Measurements from ENCODE around the gene CDC25B.
"Not testable (repeated sequence)": the region's sequence is repeated elsewhere in the genome, so short reads cannot be mapped to it uniquely, and the experiment has no call there.

CDC25B gene

DNA sequence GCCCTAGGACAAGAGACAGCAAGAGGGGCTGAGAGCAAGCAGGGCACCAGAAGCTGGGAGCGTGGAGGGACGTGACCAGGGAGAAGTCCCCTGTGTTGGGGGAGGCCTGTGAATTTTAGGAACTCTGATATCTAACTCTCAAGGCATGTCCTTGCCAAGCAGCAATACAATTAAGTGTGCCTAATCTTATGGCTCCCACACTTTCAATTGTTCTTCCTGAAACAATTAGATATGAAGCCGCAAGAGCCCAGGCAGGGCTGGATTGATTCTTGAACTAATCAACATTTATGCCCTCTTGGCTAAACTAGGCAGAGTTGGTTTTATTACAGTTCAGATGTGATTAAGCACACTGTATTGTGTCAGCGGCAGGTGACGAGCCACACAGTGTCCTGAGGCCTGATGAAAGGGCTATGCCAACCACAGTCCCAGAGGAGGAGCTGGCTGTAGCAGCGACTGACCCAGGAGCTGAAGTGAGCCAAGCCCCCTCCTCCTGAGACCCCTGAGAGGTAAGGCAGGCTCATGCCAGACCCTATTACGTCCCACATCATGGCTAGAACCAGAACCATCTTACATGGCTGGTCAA is 46.3 kb downstream of the CDC25B start:
- no peak for DNase-seq

DNA sequence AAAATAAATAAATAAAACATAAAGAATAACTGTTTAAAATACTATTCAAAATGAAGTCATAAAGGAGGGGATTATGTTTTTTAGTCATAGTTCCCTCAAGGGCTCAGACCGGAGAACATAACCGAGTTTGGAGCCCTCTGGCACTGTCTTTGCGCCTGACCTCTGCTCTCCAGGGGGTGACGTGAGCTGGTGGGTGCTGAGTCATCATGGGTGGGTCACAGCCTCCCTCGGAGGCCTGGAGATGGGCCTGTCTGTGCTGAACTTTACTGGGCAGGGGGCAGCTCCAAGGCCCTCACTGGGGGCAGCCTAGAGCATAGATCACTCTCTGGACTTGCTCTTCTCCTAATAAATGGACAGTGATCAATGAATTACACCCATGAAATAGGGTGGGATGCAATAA is 47.4 kb downstream of the CDC25B start:
- no peak for DNase-seq

DNA sequence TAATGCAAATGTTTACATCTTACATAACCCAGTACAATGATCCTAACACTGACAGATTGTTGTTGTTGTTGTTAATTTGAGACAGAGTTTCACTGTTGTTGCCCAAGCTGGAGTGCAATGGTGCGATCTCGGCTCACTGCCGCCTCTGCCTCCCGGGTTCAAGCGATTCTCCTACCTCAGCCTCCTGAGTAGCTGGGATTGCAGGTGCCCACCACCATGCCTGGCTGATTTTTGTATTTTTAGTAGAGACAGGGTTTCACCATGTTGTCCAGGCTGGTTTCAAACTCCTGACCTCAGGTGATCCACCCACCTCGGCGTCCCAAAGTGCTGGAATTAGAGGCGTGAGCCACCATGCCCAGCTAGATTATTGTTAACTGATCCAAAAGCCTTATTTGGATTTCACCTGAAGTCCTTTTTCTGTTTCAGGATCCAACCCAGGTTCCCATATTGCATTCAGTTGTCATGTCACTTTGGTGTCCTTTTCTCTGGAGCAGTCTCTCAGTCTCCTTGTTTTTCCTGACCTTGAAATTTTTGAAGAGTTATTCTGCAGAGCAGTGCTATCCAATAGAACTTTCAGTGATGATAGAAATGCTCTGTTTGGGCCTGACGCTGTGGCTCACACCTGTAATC is 48.0 kb downstream of the CDC25B start:
- not testable (repeated sequence) for DNase-seq

DNA sequence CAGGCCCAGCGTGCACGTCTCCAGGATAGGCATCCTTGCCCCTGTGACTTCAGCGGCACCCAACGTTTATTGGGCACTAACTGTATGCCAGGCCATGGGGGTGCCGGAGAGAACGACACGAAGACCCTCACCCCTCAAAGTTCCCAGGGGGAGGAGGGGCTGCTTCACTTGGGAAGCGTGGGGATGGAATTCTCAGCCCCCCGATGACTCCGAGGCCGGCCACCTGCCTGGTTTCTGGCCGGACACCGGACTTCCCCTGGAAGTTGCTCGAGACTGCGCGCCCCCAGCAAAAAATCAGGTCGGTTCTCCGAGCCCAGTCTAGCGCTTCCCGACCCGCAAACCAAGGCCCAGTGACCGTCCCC is 50.2 kb downstream of the CDC25B start:
- no peak for DNase-seq

DNA sequence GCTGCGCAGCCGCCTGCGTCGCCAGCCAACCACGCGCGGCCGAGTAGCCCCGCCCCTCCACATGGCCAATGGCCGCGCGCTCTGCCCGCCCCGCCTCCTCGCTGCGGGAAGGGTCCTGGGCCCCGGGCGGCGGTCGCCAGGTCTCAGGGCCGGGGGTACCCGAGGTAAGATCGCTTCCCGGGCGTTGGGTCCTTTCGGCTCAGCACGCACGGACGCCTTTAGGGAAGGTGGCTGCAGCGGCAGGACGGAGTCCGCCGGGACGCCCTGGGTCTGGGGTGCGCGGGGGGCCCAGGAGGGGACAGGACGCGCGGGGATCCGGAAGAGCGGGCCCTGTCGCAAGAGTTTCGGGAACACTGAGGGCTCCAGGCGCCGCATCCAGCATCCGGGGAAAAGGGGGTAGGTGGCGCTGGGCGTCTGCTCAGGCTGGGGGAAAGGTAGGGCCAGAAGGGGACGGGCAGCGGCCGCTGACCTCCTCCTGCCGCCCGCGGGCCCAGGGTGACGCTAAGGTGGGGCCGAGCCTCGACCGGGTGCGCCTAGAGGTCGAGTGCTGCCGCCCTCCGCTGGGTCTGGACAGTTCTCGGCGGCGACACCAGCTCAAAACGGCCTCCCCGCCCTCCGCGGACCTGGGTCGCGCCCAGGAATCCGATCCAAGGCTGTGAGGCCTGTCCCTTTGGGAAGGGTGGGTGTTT is 50.8 kb downstream of the CDC25B start, which contains the start of gene MAVS:
MAVS (plus strand) TSS at position 95 of the 689 bp plus-strand sequence. CDS start 7,791 bp downstream, outside the sequence.
- DNase-seq = peak; percentile 84

DNA sequence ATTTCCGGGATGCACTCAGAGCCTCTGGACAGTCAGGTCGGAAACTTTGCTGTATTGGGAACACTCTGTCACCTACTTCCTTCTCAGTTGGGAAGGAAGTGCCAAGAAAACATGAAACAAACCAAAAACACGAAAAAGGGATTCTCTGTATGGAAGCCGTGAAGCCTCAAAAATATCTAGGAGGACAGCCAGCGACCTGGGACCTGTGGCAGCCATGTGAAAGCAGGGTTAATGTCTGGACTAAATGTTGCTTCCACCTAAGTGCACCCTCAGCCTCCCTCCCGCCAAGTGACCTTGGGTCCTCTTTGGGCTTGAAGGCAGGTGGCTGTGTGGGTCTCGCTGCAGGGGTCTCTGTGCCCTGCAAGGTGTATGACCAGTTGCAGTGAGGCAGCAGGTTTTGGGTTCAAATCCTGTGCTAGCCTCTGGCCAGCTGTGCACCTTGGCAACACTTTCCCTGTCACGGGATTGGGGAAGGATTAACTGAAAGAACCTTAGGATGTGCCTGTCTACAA is 51.4 kb downstream of the CDC25B start:
- no peak for DNase-seq

DNA sequence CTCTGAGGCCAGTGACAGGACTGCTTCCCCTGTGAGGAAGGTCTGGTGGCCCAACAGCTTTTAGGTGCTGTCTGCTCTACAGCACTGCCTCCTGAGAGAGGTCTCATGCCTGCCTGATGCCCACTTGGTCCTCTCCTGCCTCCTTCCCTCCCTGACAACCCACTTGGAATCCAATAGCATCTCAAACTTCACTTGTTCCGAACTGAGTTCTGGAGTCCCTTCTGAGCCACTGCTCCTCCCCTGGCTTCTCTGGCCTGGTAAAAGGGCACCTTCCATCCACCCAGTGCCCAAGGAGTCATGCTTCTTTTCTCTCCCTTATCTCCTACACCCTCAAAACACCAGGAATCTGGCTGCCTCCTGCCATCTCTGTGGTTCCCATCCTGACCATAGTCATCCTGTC is 52.5 kb downstream of the CDC25B start:
- DNase-seq = no peak

DNA sequence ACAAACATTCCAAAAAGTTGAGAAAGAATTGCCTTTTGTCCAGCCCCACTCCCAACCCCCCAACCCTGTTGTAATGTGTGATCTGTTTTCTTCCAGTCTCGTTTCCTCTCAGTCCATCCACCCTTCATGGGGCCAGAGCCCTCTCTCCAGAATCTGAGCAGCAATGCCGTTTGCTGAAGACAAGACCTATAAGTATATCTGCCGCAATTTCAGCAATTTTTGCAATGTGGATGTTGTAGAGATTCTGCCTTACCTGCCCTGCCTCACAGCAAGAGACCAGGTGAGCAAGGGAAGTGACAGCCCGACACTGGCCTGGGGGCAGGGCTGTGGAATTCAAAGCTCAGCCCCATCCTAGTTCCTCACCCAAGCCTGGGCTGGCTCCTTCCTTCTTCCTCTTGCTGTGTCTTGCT is 58.4 kb downstream of the CDC25B start:
- DNase-seq = no peak

All from NCI-H2227 treated with DMSO at 0.1 percent for 48 hours (cell line).